ENCODE measurements around the gene HDAC4.
A peak's percentile ranks its signal among the peaks of the same experiment; 100 is the strongest.

DNA sequence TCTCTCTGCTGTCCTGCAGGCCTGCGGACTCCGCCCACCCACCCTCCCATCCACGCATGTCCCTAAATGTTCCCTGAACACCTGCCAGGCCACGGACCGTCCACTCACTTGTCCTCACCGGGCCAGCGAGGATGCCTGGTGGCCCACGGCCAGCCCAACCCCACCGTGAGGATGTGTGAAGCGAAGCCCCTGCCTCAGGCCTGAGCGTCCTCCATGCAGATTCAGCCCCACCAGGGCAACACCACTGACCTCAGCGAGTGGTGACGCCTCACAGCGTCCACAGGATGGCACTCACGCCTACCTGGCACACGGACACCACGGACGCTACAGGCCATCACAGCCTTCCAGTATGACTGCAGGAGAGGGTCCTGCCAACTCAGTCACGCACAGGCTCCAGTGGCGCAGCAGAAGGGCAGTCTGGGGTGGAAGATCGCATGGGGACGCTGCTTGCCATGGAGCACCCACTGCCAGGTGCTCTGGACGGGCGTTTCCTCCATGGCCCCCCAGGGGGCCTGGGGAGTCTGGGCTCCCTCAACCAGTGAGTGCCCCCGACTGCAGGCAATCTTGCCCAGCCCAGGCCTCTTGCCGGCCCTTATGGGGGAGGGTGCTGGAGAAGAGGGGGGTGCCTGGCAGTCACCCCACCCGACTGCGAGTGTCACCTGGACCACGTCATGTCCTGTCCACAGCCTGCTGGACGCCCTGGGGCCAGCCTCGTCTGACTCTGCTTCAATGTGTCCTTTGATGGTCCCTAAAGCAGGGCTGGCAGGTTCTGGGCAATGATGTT, 25.4 kb downstream of the HDAC4 start:
- TF ChIP-seq CTCF (IDR thresholded peaks at IDR 0.05; ENCODE audit: low read depth, low read length, missing input control), result no peak
- peak in 1 of 2 donors; percentile 28 for TF ChIP-seq RAD21 (IDR thresholded peaks at IDR 0.05)
- TF ChIP-seq MAX (IDR thresholded peaks at IDR 0.05), result no peak
- no peak for TF ChIP-seq YY1 (IDR thresholded peaks at IDR 0.05)
- TF ChIP-seq, protein P1, sequence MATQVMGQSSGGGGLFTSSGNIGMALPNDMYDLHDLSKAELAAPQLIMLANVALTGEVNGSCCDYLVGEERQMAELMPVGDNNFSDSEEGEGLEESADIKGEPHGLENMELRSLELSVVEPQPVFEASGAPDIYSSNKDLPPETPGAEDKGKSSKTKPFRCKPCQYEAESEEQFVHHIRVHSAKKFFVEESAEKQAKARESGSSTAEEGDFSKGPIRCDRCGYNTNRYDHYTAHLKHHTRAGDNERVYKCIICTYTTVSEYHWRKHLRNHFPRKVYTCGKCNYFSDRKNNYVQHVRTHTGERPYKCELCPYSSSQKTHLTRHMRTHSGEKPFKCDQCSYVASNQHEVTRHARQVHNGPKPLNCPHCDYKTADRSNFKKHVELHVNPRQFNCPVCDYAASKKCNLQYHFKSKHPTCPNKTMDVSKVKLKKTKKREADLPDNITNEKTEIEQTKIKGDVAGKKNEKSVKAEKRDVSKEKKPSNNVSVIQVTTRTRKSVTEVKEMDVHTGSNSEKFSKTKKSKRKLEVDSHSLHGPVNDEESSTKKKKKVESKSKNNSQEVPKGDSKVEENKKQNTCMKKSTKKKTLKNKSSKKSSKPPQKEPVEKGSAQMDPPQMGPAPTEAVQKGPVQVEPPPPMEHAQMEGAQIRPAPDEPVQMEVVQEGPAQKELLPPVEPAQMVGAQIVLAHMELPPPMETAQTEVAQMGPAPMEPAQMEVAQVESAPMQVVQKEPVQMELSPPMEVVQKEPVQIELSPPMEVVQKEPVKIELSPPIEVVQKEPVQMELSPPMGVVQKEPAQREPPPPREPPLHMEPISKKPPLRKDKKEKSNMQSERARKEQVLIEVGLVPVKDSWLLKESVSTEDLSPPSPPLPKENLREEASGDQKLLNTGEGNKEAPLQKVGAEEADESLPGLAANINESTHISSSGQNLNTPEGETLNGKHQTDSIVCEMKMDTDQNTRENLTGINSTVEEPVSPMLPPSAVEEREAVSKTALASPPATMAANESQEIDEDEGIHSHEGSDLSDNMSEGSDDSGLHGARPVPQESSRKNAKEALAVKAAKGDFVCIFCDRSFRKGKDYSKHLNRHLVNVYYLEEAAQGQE (IDR thresholded peaks at IDR 0.05), result no peak
- TF ChIP-seq, protein P2, sequence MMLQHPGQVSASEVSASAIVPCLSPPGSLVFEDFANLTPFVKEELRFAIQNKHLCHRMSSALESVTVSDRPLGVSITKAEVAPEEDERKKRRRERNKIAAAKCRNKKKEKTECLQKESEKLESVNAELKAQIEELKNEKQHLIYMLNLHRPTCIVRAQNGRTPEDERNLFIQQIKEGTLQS (IDR thresholded peaks at IDR 0.05), result no peak
